ENCODE results near the gene ZNF8. TPM values are rescaled to one million over a fixed set of nuclear protein-coding genes. Genes with fewer than 3 reads are reported as not detected.
A peak's percentile ranks its signal among the peaks of the same experiment; 100 is the strongest.

The ZNF8 gene
- total RNA-seq, 2 experiments from 2014 or later: 5.1 to 5.4 TPM

DNA sequence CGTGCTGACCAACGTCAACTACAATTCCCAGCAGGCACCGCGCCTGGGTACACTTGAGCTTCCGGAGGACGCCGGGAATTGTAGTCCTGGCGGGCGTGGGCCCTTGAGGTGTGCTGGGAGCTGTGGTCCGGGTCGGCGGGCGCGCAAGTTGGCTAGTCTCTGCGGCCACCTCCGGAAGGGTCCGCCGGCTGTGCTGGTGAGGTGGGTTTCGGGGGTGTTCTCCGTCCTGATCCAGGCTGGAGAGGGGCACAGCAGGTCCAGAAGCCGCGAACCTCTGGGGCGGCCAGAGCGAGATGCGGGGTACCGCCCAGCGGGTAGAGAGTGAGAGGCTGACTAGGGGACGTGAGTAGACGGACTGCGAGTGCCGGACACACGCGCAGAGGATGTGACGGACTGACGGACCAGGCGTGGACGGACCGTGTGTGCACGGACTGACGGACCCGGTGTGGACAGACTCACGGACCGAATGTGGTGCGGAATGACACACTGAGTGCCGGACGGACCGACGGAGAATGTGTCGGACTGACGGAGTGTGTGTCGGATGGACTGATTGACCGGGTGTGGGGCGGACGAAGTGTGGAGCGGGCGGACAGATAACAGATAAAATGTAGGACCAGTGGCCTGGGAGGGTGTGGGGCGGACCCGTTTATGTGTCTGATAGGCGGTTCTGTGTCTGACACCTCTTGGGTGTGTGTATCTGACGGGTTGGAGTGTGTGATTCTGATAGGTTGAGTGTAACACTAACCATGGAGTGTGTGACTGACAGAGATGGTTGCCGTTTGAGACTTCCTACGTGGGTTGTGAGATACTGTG, 48.4 kb downstream of the ZNF8 start, which contains the start of gene ZSCAN22:
Gene ZSCAN22 (plus strand): TSS at position 81 of the 813 bp plus-strand sequence. CDS start 7,809 bp downstream, outside the sequence.
- Mint-ChIP-seq H3K4me1 (no peaks in the 10 kb centered on the region), H3K27me3 (no peaks in the 10 kb centered on the region), H3K27ac (no peak within 1 kb of the TSS), H3K9me3 (no peaks in the 10 kb centered on the region), H3K36me3 (ENCODE audit: low read depth) (no peaks in the 10 kb centered on the region), H3K4me3 (no peak within 1 kb of the TSS)
- peak; percentile 93 for DNase-seq
- ChIA-PET CTCF (interaction anchor here (0.6 to 2.8 kb wide), 4 partner anchors 10 to 193 kb away, joined by 3 to 12 read pairs (median 4); partner anchors contain the start of gene ZBTB45), POLR2A (interaction anchor here (0.5 to 1.3 kb wide), 2 partner anchors 48 to 81 kb away, joined by 3 to 5 read pairs; partner anchors contain the start of gene ZNF584)

DNA sequence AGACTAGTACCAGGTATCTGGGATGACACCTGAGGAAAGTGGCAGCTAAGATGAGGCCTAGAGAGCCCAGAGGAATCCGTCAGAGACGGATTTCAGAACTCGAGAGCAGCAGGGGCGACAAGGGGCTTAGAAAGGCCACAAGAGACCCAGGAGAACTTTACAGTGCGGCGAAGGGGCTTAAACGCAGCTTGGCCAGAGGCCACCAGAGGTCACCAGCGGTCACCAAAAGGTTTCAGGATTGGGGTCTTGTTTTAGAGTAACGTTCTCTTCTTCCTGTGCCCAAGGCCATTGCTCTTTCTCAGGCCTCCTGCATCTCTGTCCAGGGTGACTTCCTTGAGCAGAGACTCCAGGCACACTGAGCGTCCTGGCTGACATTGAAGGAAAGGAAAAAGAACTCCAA, 50.2 kb downstream of the ZNF8 start:
- no peaks in the 10 kb centered on the region for H3K36me3 Mint-ChIP-seq (ENCODE audit: low read depth)
- no peak overlapping the region for H3K27ac Mint-ChIP-seq
- no peaks in the 10 kb centered on the region for H3K9me3 Mint-ChIP-seq
- no peaks in the 10 kb centered on the region for H3K4me1 Mint-ChIP-seq
- CTCF ChIA-PET: no interaction called here
- no peaks in the 10 kb centered on the region for H3K27me3 Mint-ChIP-seq
- POLR2A ChIA-PET: no interaction called here
- DNase-seq: no peak
- no peak overlapping the region for H3K4me3 Mint-ChIP-seq

DNA sequence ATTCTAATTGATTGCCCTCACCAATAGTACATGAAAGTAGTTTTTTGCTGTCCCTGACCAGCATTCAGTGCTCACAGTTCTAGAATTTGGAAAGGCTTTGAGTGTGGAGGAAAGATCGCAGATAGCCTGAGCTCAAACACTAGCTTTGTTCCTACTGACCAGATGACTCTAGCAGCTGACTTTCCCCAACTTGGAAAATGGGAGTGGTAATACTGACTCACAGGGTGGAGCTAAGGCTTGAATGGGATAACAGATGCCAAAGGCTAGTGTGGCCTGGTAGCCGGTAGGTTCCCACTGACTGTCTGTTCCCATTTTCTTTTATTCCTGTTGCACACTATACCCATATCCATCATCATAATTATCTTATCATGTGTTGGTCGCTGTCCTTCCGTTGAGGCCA, 51.7 kb downstream of the ZNF8 start:
- no peak for DNase-seq
- Mint-ChIP-seq H3K9me3 (no peaks in the 10 kb centered on the region), H3K4me3 (no peak overlapping the region), H3K36me3 (ENCODE audit: low read depth) (peaks cover 10% of the 10 kb centered on the region), H3K4me1 (no peaks in the 10 kb centered on the region), H3K27me3 (no peaks in the 10 kb centered on the region), H3K27ac (no peak overlapping the region)
- ChIA-PET POLR2A (no interaction called here), CTCF (no interaction called here)

DNA sequence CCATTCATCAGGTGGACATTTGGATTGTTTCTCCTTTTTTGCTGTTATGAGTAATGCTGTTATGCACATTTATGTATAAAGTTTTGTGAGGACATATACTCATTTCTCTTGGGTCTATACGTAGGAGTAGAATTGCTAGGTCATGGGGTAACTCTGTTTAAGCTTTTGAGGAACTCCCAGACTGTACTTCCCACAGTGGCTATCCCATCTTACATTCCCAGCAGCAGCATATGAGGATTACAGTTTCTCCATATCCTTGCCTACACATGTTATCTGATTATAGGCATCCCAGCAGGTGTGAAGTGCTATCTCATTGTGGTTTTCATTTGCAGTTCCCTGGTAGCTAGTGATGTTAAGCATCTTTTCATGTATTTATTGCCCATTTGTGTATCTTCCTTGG, 53.9 kb downstream of the ZNF8 start:
- Mint-ChIP-seq H3K4me3 (no peak overlapping the region), H3K9me3 (no peaks in the 10 kb centered on the region), H3K36me3 (ENCODE audit: low read depth) (peaks cover 20% of the 10 kb centered on the region), H3K4me1 (no peaks in the 10 kb centered on the region), H3K27ac (no peak overlapping the region), H3K27me3 (no peaks in the 10 kb centered on the region)
- ChIA-PET POLR2A (no interaction called here), CTCF (interaction anchor here (0.6 to 1.6 kb wide), 2 partner anchors 23 to 172 kb away, joined by 3 read pairs; no protein-coding TSS in a partner anchor)
- no peak for DNase-seq

DNA sequence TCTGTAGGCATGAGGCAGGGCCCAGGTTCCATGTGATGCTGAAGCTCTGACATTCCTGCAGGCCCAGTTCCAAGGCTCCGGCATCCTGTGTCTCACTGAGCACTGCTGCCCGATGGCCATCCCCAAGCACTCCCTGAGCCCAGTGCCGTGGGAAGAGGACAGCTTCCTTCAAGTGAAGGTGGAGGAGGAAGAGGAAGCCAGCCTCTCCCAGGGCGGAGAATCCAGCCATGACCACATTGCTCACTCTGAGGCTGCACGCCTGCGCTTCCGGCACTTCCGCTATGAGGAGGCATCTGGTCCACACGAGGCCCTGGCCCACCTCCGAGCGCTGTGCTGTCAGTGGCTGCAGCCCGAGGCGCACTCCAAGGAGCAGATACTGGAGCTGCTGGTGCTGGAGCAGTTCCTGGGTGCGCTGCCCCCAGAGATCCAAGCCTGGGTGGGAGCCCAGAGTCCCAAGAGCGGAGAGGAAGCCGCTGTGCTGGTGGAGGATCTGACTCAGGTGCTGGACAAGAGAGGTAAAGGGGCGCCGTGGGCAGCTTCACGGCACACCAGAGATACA, 56.0 kb downstream of the ZNF8 start:
- H3K9me3 Mint-ChIP-seq: peaks cover 10% of the 10 kb centered on the region

DNA sequence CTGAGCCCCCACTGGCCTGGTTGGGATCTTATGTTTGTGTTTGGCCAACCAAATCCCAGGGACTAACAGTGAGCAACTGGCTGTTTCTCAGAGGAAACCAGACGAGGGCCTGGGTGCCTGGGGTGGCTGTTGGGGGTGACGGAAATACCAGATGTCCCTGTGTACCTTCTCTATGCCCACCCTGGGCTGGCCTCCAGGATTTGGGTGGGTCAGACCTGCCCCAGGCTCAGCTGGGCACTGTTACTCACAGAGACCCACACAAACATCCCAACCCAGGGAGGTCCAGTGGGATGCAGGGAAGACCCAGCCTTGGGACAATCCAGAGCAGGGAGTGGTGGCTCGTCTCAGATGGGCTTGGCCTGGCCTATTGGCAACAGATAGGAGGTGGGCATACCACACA, 56.9 kb downstream of the ZNF8 start:
- Mint-ChIP-seq H3K36me3 (ENCODE audit: low read depth) (peaks cover 45% of the 10 kb centered on the region), H3K27ac (no peak overlapping the region), H3K27me3 (no peaks in the 10 kb centered on the region), H3K4me1 (peaks cover 3% of the 10 kb centered on the region), H3K9me3 (peaks cover 13% of the 10 kb centered on the region), H3K4me3 (no peak overlapping the region)
- ChIA-PET CTCF (interaction anchor here (0.6 to 1.9 kb wide), 2 partner anchors 10 to 113 kb away, joined by 3 to 5 read pairs; no protein-coding TSS in a partner anchor), POLR2A (no interaction called here)
- DNase-seq: no peak

More for the DNA sequence above, 56.0 kb downstream of the ZNF8 start:
- H3K36me3 Mint-ChIP-seq (ENCODE audit: low read depth): peaks cover 39% of the 10 kb centered on the region
- ChIA-PET CTCF (no interaction called here), POLR2A (no interaction called here)
- H3K4me3 Mint-ChIP-seq: no peak overlapping the region
- no peaks in the 10 kb centered on the region for H3K27me3 Mint-ChIP-seq
- peaks cover 1% of the 10 kb centered on the region for H3K4me1 Mint-ChIP-seq
- no peak overlapping the region for H3K27ac Mint-ChIP-seq
- no peak for DNase-seq

DNA sequence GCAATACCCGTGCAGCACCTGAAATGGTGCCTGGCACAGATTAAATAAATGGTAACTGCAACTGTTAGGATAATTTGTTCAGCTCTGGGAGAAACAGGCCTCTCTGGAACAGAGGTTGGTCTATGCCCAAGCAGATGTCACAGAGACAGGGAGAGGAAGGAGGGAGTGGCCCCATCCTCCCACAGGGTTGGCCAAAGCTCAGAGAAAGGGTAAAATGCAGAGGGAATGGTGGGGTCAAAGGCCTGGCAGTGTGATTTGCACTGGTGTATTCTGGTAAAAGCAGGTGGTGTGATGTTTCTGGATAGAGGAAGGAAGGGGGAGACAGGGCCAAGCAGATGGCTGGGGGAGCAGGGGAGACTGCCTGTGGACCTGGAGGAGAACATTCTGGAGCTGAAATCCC, 57.5 kb downstream of the ZNF8 start:
- Mint-ChIP-seq H3K36me3 (ENCODE audit: low read depth) (peaks cover 49% of the 10 kb centered on the region), H3K4me1 (peaks cover 3% of the 10 kb centered on the region), H3K27ac (peak overlapping the region; percentile 60), H3K9me3 (peaks cover 13% of the 10 kb centered on the region), H3K27me3 (no peaks in the 10 kb centered on the region), H3K4me3 (no peak overlapping the region)
- DNase-seq: no peak
- ChIA-PET POLR2A (no interaction called here), CTCF (interaction anchor here (0.6 to 1.9 kb wide), 2 partner anchors 9 to 113 kb away, joined by 3 to 5 read pairs; no protein-coding TSS in a partner anchor)

DNA sequence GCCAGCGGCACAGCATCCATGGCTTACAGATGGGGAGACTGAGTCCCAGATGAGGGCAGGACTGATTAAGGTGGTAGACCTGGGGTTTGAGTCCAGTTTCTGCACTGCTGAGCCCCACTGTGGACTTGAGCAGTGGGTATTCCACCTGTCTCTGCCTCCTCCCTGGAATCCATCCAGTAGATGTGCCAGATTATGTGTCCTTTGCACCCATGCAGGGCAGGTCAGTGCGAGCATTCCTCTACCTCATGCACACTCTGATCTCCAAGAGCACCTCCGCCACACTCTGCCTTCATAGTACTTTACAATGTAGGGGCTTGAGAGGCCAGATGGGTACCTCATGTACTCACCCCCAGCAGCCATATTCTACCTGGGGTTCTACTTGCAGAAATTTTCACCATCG, 58.1 kb downstream of the ZNF8 start:
- no peak overlapping the region for H3K4me3 Mint-ChIP-seq
- H3K27ac Mint-ChIP-seq: no peak overlapping the region
- peaks cover 52% of the 10 kb centered on the region for H3K36me3 Mint-ChIP-seq (ENCODE audit: low read depth)
- no peaks in the 10 kb centered on the region for H3K27me3 Mint-ChIP-seq
- POLR2A ChIA-PET: no interaction called here
- CTCF ChIA-PET: interaction anchor here (1.9 kb wide), 1 partner anchor 9 kb away, joined by 5 read pairs; no protein-coding TSS in a partner anchor
- peaks cover 13% of the 10 kb centered on the region for H3K9me3 Mint-ChIP-seq
- H3K4me1 Mint-ChIP-seq: peaks cover 3% of the 10 kb centered on the region
- no peak for DNase-seq

DNA sequence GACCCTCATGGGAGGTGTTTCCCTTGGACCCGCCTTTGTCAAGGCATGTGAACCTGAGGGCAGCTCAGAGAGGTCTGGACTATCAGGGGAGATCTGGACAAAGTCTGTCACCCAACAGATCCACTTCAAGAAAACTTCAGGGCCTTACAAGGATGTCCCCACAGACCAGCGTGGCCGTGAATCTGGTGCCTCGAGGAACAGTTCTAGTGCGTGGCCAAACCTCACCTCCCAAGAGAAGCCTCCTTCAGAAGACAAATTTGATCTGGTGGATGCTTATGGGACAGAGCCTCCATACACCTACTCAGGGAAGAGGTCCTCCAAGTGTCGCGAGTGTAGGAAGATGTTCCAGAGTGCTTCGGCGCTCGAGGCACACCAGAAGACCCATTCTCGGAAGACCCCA, 59.6 kb downstream of the ZNF8 start:
- CTCF ChIA-PET: no interaction called here
- POLR2A ChIA-PET: no interaction called here

DNA sequence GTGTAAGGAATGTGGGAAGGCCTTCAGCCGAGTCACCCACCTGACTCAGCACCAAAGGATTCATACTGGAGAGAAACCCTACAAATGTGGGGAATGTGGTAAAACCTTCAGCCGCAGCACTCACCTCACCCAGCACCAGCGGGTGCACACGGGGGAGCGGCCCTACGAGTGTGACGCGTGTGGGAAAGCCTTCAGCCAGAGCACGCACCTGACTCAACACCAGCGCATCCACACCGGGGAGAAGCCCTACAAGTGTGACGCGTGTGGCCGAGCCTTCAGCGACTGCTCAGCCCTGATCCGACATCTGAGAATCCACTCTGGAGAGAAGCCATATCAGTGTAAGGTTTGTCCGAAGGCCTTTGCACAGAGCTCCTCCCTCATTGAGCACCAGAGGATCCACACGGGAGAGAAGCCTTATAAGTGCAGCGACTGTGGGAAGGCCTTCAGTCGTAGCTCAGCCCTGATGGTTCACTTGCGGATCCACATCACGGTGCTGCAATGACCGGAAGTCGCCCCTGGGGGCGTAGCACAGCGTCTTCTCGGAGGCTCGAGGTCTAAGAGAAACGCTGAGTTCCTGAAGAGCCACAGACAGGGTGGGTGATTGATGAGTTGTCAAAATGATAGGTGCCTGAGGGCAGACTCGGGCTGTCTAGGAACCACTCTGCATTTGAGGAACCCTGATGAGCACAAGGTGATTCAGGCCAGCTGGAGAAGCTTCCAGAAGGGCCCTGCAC, 60.2 kb downstream of the ZNF8 start:
- Mint-ChIP-seq H3K9me3 (peaks cover 13% of the 10 kb centered on the region), H3K4me3 (no peak overlapping the region), H3K36me3 (ENCODE audit: low read depth) (peaks cover 58% of the 10 kb centered on the region), H3K27me3 (no peaks in the 10 kb centered on the region), H3K4me1 (peaks cover 3% of the 10 kb centered on the region), H3K27ac (no peak overlapping the region)
- CTCF ChIA-PET: interaction anchor here (0.9 kb wide), 1 partner anchor 10 kb away, joined by 3 read pairs; no protein-coding TSS in a partner anchor
- no peak for DNase-seq
- POLR2A ChIA-PET: no interaction called here

More for the DNA sequence above, 59.6 kb downstream of the ZNF8 start:
- no peaks in the 10 kb centered on the region for H3K27me3 Mint-ChIP-seq
- H3K9me3 Mint-ChIP-seq: peaks cover 13% of the 10 kb centered on the region
- peaks cover 56% of the 10 kb centered on the region for H3K36me3 Mint-ChIP-seq (ENCODE audit: low read depth)
- DNase-seq: no peak
- H3K4me1 Mint-ChIP-seq: peaks cover 3% of the 10 kb centered on the region
- H3K27ac Mint-ChIP-seq: no peak overlapping the region
- no peak overlapping the region for H3K4me3 Mint-ChIP-seq

DNA sequence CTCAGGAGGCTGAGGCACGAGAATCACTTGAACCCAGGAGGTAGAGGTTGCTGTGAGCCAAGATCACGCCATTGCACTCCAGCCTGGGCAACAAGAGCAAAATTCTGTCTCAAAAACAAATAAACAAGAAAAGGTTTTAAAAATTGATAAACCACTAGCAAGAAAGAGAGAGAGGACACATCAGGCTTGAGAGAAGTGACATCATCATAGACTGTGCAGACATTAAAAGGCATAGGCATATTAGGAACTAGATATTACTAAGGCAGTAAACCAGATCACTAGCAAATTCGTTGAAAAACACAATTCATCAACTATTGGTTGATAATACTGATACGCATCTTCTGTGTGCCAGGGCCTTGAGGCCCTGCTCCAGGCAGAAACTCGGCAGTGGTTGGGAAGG, 66.8 kb downstream of the ZNF8 start:
- no peak overlapping the region for H3K27ac Mint-ChIP-seq
- peaks cover 28% of the 10 kb centered on the region for H3K4me1 Mint-ChIP-seq
- CTCF ChIA-PET: interaction anchor here (1.6 kb wide), 1 partner anchor 9 kb away, joined by 5 read pairs; no protein-coding TSS in a partner anchor
- H3K36me3 Mint-ChIP-seq (ENCODE audit: low read depth): peaks cover 21% of the 10 kb centered on the region
- H3K27me3 Mint-ChIP-seq: peaks cover 4% of the 10 kb centered on the region
- DNase-seq: no peak
- H3K9me3 Mint-ChIP-seq: no peaks in the 10 kb centered on the region
- POLR2A ChIA-PET: no interaction called here
- H3K4me3 Mint-ChIP-seq: peak overlapping the region; percentile 91

DNA sequence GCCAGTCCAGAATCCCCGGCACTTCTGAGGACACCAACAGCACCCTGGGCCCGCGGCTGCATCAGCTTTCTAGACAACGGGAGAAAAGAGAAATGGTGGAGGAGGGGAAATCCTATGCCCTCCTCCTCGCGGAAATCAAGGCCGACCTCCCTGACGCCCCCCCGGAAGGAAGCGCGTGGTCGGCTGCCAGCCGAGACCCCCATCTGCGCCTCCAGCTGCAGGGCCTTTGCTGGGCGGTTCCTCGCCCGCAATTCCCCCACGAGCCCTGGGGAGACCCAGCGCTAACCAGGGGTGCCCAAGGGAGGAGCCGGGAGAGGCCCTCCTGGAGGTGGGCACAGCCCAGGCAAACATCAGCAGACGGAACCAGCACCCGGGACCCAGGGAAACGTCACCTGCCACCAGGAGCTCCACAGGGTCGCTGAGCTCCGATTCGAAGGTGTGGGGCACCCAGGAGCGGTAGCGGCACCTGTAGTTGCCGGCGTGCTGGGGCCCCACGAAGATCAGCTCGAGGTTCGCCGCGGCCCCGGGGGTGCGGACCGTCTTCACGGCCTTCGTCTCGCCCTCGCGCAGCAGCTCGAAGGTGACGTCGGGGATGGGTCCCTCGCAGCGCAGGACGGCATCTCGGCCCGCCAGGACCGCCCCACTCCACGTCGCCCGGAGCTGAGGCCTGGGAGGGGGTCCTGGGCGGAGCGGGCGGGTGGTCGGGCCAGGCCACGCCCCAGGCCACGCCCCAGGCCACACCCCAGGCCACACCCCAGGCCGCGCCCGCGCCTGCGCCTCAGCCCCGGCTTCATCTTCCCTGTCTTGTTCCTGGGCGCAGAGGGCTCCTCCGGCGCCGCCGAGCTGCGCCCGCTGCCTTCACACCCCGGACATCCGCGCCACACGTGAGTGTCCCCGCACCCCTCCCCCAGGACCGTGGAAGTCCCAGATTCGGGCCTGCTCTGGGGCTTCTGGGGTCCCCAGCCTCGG, 68.5 kb downstream of the ZNF8 start:
- ChIA-PET CTCF (interaction anchor here (0.7 to 2.2 kb wide), 6 partner anchors 16 to 188 kb away, joined by 3 to 7 read pairs (median 3); partner anchors contain the start of genes ZBTB45 and ZNF497), POLR2A (interaction anchor here (0.7 kb wide), 1 partner anchor 9 kb away, joined by 3 read pairs; no protein-coding TSS in a partner anchor)
- H3K27ac Mint-ChIP-seq: peak overlapping the region; percentile 89
- H3K4me1 Mint-ChIP-seq: peaks cover 29% of the 10 kb centered on the region
- peak; percentile 80 for DNase-seq
- peak overlapping the region; percentile 91 for H3K4me3 Mint-ChIP-seq
- peaks cover 16% of the 10 kb centered on the region for H3K36me3 Mint-ChIP-seq (ENCODE audit: low read depth)
- H3K27me3 Mint-ChIP-seq: peaks cover 4% of the 10 kb centered on the region
- no peaks in the 10 kb centered on the region for H3K9me3 Mint-ChIP-seq

Data from activated CD4-positive, alpha-beta T cell treated with anti-CD3 and anti-CD28 coated beads, Interleukin-2, amount 10 ng/mL, durations not matched to agents 7 days and 5 days (primary cell).